ENCODE results near the gene MID1. TPM values are rescaled to one million over a fixed set of nuclear protein-coding genes. Genes with fewer than 3 reads are reported as not detected.

MID1 gene
- polyA plus RNA-seq, 6 donors from 2014 or later: 0.06 to 1.3 (median 0.40) TPM; not detected in 1

GRCh38 chrX:10582215-10582733 lies 38.1 kb downstream of the MID1 start:
- Mint-ChIP-seq H3K27ac (no peak overlapping the region), H3K4me3 (no peak overlapping the region), H3K9me3 (peaks cover 6 to 32% (median 24%) of the 10 kb centered on the region in 7 donors), H3K36me3 (peaks cover 12 to 18% of the 10 kb centered on the region in 2 donors), H3K4me1 (no peaks in the 10 kb centered on the region), H3K27me3 (peaks cover 0 to 16% (median 0%) of the 10 kb centered on the region in 3 donors)
- ATAC-seq (ENCODE audit: low read depth in 2 of 2) (no peak), DNase-seq (no peak)

- H3K9me3 Mint-ChIP-seq: peaks cover 3 to 13% (median 7%) of the 10 kb centered on the region in 7 donors
- ATAC-seq (ENCODE audit: low read depth in 2 of 2) (no peak), DNase-seq (no peak)
- H3K27me3 Mint-ChIP-seq: peaks cover 0 to 16% (median 7%) of the 10 kb centered on the region in 3 donors
- no peaks in the 10 kb centered on the region for H3K4me1 Mint-ChIP-seq
- H3K27ac Mint-ChIP-seq: no peak overlapping the region
- no peak overlapping the region for H3K4me3 Mint-ChIP-seq
- peaks cover 4 to 6% of the 10 kb centered on the region in 2 donors for H3K36me3 Mint-ChIP-seq
Observed at GRCh38 chrX:10579112-10580011, 41.0 kb downstream of the MID1 start.

- H3K27ac Mint-ChIP-seq: no peak overlapping the region
- H3K9me3 Mint-ChIP-seq: peaks cover 0 to 8% (median 4%) of the 10 kb centered on the region in 7 donors
- H3K27me3 Mint-ChIP-seq: peaks cover 0 to 11% (median 7%) of the 10 kb centered on the region in 3 donors
- no peaks in the 10 kb centered on the region for H3K36me3 Mint-ChIP-seq
- no peak overlapping the region for H3K4me3 Mint-ChIP-seq
- no peaks in the 10 kb centered on the region for H3K4me1 Mint-ChIP-seq
- no peak for DNase-seq
- ATAC-seq (ENCODE audit: low read depth in 2 of 2): no peak
Observed at GRCh38 chrX:10578527-10578926, 41.9 kb downstream of the MID1 start.

- H3K27ac Mint-ChIP-seq: no peak overlapping the region
- H3K36me3 Mint-ChIP-seq: no peaks in the 10 kb centered on the region
- H3K4me3 Mint-ChIP-seq: no peak overlapping the region
- no peaks in the 10 kb centered on the region for H3K4me1 Mint-ChIP-seq
- peaks cover 0 to 11% (median 7%) of the 10 kb centered on the region in 3 donors for H3K27me3 Mint-ChIP-seq
- peaks cover 0 to 8% (median 0%) of the 10 kb centered on the region in 7 donors for H3K9me3 Mint-ChIP-seq
- no peak for ATAC-seq (ENCODE audit: low read depth in 2 of 2)
- no peak for DNase-seq
Observed at GRCh38 chrX:10577853-10578252, 42.5 kb downstream of the MID1 start.

- Mint-ChIP-seq H3K9me3 (peaks cover 0 to 7% (median 0%) of the 10 kb centered on the region in 7 donors), H3K4me1 (no peaks in the 10 kb centered on the region), H3K27me3 (peaks cover 0 to 11% (median 7%) of the 10 kb centered on the region in 3 donors), H3K27ac (no peak overlapping the region), H3K36me3 (no peaks in the 10 kb centered on the region), H3K4me3 (no peak overlapping the region)
- no peak for ATAC-seq (ENCODE audit: low read depth in 2 of 2)
- no peak for DNase-seq
Observed at GRCh38 chrX:10576777-10577447, 43.5 kb downstream of the MID1 start.

- ATAC-seq (ENCODE audit: low read depth in 2 of 2) (no peak), DNase-seq (no peak)
- Mint-ChIP-seq H3K9me3 (no peaks in the 10 kb centered on the region), H3K4me3 (no peak overlapping the region), H3K27me3 (peaks cover 0 to 7% (median 7%) of the 10 kb centered on the region in 3 donors), H3K36me3 (no peaks in the 10 kb centered on the region), H3K27ac (no peak overlapping the region), H3K4me1 (no peaks in the 10 kb centered on the region)
Observed at GRCh38 chrX:10576186-10576585, 44.2 kb downstream of the MID1 start.

- no peak for DNase-seq
- Mint-ChIP-seq H3K9me3 (peaks cover 0 to 2% (median 0%) of the 10 kb centered on the region in 7 donors), H3K4me1 (no peaks in the 10 kb centered on the region), H3K4me3 (no peak overlapping the region), H3K36me3 (no peaks in the 10 kb centered on the region), H3K27me3 (peaks cover 0 to 14% (median 13%) of the 10 kb centered on the region in 3 donors), H3K27ac (no peak overlapping the region)
- ATAC-seq (ENCODE audit: low read depth in 2 of 2): no peak
Observed at GRCh38 chrX:10574663-10575062, 45.7 kb downstream of the MID1 start.

GRCh38 chrX:10571260-10571659 lies 49.1 kb downstream of the MID1 start:
- peaks cover 0 to 3% (median 0%) of the 10 kb centered on the region in 3 donors for H3K4me1 Mint-ChIP-seq
- no peak overlapping the region for H3K4me3 Mint-ChIP-seq
- H3K27ac Mint-ChIP-seq: no peak overlapping the region
- no peak for DNase-seq
- peaks cover 0 to 10% (median 9%) of the 10 kb centered on the region in 3 donors for H3K27me3 Mint-ChIP-seq
- H3K36me3 Mint-ChIP-seq: peaks cover 0 to 5% of the 10 kb centered on the region in 2 donors
- no peak for ATAC-seq (ENCODE audit: low read depth in 2 of 2)
- H3K9me3 Mint-ChIP-seq: peaks cover 0 to 2% (median 0%) of the 10 kb centered on the region in 7 donors

GRCh38 chrX:10570601-10571000 lies 49.8 kb downstream of the MID1 start:
- no peak for DNase-seq
- Mint-ChIP-seq H3K36me3 (peaks cover 0 to 7% of the 10 kb centered on the region in 2 donors), H3K4me1 (peaks cover 0 to 4% (median 0%) of the 10 kb centered on the region in 3 donors), H3K4me3 (no peak overlapping the region), H3K27ac (no peak overlapping the region), H3K27me3 (peaks cover 0 to 9% (median 8%) of the 10 kb centered on the region in 3 donors), H3K9me3 (peaks cover 0 to 2% (median 0%) of the 10 kb centered on the region in 7 donors)
- no peak for ATAC-seq (ENCODE audit: low read depth in 2 of 2)

- peaks cover 0 to 4% (median 0%) of the 10 kb centered on the region in 3 donors for H3K4me1 Mint-ChIP-seq
- ATAC-seq (ENCODE audit: low read depth in 2 of 2) (no peak), DNase-seq (no peak)
- peaks cover 0 to 9% (median 8%) of the 10 kb centered on the region in 3 donors for H3K27me3 Mint-ChIP-seq
- H3K36me3 Mint-ChIP-seq: peaks cover 0 to 7% of the 10 kb centered on the region in 2 donors
- no peak overlapping the region for H3K4me3 Mint-ChIP-seq
- no peak overlapping the region for H3K27ac Mint-ChIP-seq
- peaks cover 0 to 2% (median 0%) of the 10 kb centered on the region in 7 donors for H3K9me3 Mint-ChIP-seq
Observed at GRCh38 chrX:10569946-10570345, 50.4 kb downstream of the MID1 start.

- Mint-ChIP-seq H3K9me3 (peaks cover 0 to 2% (median 0%) of the 10 kb centered on the region in 7 donors), H3K27me3 (peaks cover 0 to 9% (median 8%) of the 10 kb centered on the region in 3 donors), H3K4me3 (no peak overlapping the region), H3K27ac (no peak overlapping the region), H3K36me3 (peaks cover 0 to 7% of the 10 kb centered on the region in 2 donors), H3K4me1 (peaks cover 0 to 4% (median 0%) of the 10 kb centered on the region in 3 donors)
- no peak for DNase-seq
- ATAC-seq (ENCODE audit: low read depth in 2 of 2): no peak
Observed at GRCh38 chrX:10568428-10568827, 52.0 kb downstream of the MID1 start.

GRCh38 chrX:10567136-10567535 lies 53.2 kb downstream of the MID1 start:
- H3K27ac Mint-ChIP-seq: no peak overlapping the region
- ATAC-seq (ENCODE audit: low read depth in 2 of 2): no peak
- H3K9me3 Mint-ChIP-seq: peaks cover 0 to 2% (median 0%) of the 10 kb centered on the region in 7 donors
- peaks cover 0 to 4% (median 0%) of the 10 kb centered on the region in 3 donors for H3K4me1 Mint-ChIP-seq
- H3K36me3 Mint-ChIP-seq: peaks cover 0 to 7% of the 10 kb centered on the region in 2 donors
- H3K4me3 Mint-ChIP-seq: no peak overlapping the region
- no peak for DNase-seq
- peaks cover 0 to 9% (median 8%) of the 10 kb centered on the region in 3 donors for H3K27me3 Mint-ChIP-seq

GRCh38 chrX:10566716-10567097 lies 53.7 kb downstream of the MID1 start:
- no peak overlapping the region for H3K4me3 Mint-ChIP-seq
- peaks cover 0 to 4% (median 0%) of the 10 kb centered on the region in 3 donors for H3K4me1 Mint-ChIP-seq
- DNase-seq: no peak
- ATAC-seq (ENCODE audit: low read depth in 2 of 2): no peak
- H3K9me3 Mint-ChIP-seq: peaks cover 0 to 4% (median 0%) of the 10 kb centered on the region in 7 donors
- H3K36me3 Mint-ChIP-seq: peaks cover 0 to 7% of the 10 kb centered on the region in 2 donors
- peaks cover 0 to 9% (median 8%) of the 10 kb centered on the region in 3 donors for H3K27me3 Mint-ChIP-seq
- no peak overlapping the region for H3K27ac Mint-ChIP-seq
